ENCODE results near the gene AGMAT. TPM values are rescaled to one million over a fixed set of nuclear protein-coding genes. Genes with fewer than 3 reads are reported as not detected.
A peak's percentile ranks its signal among the peaks of the same experiment; 100 is the strongest.

AGMAT gene
- total and polyA plus RNA-seq, 2 of the 13 experiments (the other 11 are each of a cell fraction or from before 2014, with no cell fraction given): 59.1 to 174 TPM

- peak; percentile 54 for TF ChIP-seq ZNF687 (CRISPR knock-in tag; IDR thresholded peaks at IDR 0.05)
- no peak for TF ChIP-seq ZNF652 (CRISPR knock-in tag; IDR thresholded peaks at IDR 0.05; ENCODE audit: borderline replicate concordance, low read depth)
- peak; percentile 73; the same call in 1 of the 2 replicates for TF ChIP-seq ZNF574 (CRISPR knock-in tag; IDR thresholded peaks at IDR 0.05)
- no peak for TF ChIP-seq XRCC5 (optimal IDR thresholded peaks at IDR 0.05; ENCODE audit: low read length)
- peak; percentile 26 for TF ChIP-seq TEAD3 (CRISPR knock-in tag; optimal IDR thresholded peaks at IDR 0.05; ENCODE audit: borderline replicate concordance)
- peak; percentile 45; the same call in 1 of the 2 replicates for TF ChIP-seq ZNF235 (CRISPR knock-in tag; IDR thresholded peaks at IDR 0.05; ENCODE audit: borderline replicate concordance)
- TF ChIP-seq PHF8 (CRISPR knock-in tag; IDR thresholded peaks at IDR 0.05): peak; percentile 71
- no peak for TF ChIP-seq ZNF12 (CRISPR knock-in tag; IDR thresholded peaks at IDR 0.05)
- TF ChIP-seq MED1 (CRISPR knock-in tag; IDR thresholded peaks at IDR 0.05): peak; percentile 26; the same call in 1 of the 2 replicates
- TF ChIP-seq KMT2A (CRISPR knock-in tag; IDR thresholded peaks at IDR 0.05): peak; percentile 63; the same call in 1 of the 2 replicates
- 0 out of 2 replicates have a peak, but pooled peaks have one; percentile 51 for TF ChIP-seq KDM5B (CRISPR knock-in tag; IDR thresholded peaks at IDR 0.05; ENCODE audit: borderline replicate concordance)
- peak; percentile 65 to 91 for TF ChIP-seq POLR2A (IDR thresholded peaks at IDR 0.05; ENCODE audit: insufficient read depth in 1 of 2, low read depth in 2 of 2, low read length in 2 of 2)
- peak; percentile 37; the same call in 1 of the 2 replicates for TF ChIP-seq ARID4A (CRISPR knock-in tag; IDR thresholded peaks at IDR 0.05; ENCODE audit: borderline replicate concordance)
- TF ChIP-seq FOSL2 (CRISPR knock-in tag; IDR thresholded peaks at IDR 0.05): peak; percentile 4; the same call in 1 of the 2 replicates
- peak; percentile 72 for TF ChIP-seq ZFX (CRISPR knock-in tag; IDR thresholded peaks at IDR 0.05; ENCODE audit: low read depth)
- peak; percentile 86 for TF ChIP-seq PRDM15 (CRISPR knock-in tag; IDR thresholded peaks at IDR 0.05)
Observed at GRCh38 chr1:15524021-15524282, 60.9 kb downstream of the AGMAT start, which contains the start of gene CASP9 (continued).
